HG02870 (cell line): ENCODE results near the gene COL27A1.
"Not testable (repeated sequence)": the region's sequence is repeated elsewhere in the genome, so short reads cannot be mapped to it uniquely, and the experiment has no call there.

Experiments
- ATAC-seq: cut with Tn5 transposase; IDR thresholded peaks from one replicate; pipeline ENCODE4 v1.9.1; 2021; ENCODE audit warnings: mild to moderate bottlenecking, moderate library complexity; ENCODE audit not compliant: unreplicated experiment

COL27A1 gene

DNA sequence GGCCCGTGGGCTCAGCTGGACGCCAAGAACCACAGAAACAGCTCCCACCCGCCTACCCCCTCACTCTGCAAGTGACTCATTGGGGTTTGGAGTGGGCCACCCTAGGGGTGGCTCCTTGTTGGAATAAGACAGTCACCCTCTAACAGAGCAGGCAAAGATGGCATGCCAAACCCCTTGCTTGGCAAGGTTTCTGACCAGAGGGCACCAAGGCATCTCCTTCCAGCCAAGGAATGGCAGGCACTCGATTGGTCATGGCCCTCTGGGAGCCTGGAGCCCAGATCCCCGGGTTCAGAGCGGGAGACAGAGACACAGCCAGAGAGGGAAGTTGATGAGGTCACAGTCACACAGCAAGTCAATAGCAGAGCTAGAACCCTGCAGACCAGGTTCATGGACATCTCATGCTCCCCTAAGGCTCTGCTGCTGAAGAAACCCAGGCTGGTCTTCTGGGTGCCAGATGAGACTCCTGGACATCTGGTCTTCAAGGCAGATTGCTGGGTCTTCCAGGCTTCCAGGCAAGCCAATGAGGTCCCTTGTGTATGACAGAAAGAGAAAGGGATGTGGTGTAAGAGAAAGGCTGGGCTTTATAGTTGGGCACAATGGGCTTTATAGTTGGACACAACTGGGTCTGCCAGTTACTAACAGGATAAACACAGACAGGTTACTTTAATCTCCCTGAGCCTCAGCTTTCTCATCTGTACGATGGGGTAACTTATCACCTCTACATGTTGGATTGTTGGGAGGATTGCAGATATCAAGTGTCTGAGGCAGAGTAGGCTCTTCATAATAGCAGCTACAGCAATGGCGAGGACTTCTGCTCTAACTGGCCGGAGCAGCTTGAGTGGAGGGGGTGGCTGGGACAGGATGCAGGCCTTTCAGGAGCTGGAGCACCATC, 33.0 kb upstream of the COL27A1 start:
- no peak for ATAC-seq

DNA sequence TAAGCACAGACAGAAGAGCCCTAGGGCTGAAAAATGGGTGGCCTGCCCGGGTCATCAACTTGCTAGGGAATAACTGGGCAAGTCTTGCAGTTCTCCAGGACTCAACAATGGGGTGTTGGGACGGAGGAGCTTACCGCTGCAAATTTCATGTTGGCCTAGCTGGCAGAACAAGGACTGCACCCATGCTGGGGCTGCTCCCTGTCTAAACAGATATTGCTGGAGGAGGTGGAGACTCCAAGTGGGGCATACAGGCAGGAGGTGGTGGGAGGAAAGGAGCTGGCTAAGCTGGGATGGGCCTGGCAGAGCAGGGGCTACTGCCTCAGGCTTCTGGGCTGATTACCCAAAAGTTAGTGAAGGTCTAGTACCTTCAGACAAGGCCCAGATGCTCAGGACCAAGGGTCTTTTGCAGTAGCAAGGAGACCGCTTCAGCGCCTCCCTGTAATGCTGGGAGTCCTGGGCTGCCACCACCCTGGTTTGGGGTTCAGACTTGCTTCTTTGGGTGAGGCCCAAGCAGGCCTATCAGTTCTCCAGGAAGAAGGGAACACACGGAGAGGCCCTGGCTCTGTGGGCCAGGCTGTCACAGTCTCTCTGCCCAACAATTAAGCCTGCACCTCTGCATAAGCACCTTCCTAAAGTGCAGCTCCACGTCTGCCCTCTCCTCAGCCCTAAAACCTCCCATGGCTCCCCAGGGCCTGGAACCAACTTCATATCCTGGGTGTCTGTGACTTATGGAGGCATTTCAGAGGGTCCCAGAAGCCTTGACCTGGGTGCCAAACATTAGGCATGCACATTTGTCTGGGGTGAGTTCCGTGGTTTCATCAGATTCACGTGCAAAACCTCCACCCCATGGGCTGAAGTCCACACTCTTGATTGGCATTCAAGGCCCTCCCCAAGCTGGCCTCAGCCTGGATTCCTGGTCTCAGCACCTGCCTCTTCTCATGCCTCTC, 32.0 kb upstream of the COL27A1 start:
- ATAC-seq = no peak

DNA sequence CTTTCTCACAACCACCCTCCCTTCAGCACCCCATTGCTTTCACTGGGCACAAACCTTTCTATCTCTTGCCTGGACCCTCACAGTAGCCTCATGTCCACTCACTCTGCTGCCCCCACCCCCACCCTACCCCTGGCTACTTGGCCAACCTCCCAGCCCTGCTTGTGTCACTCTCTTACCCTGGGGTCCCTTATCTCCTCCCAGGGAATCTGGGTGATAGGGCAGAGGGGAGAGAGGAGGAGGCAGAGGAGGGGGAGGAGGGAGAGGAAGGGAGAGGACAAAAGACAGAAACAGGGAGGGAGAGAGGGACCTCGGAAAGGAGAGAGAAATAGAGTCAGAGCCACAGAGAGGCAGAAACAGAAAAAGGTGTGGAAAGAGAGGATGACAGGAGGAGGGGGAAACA, 31.2 kb upstream of the COL27A1 start:
- ATAC-seq = no peak

DNA sequence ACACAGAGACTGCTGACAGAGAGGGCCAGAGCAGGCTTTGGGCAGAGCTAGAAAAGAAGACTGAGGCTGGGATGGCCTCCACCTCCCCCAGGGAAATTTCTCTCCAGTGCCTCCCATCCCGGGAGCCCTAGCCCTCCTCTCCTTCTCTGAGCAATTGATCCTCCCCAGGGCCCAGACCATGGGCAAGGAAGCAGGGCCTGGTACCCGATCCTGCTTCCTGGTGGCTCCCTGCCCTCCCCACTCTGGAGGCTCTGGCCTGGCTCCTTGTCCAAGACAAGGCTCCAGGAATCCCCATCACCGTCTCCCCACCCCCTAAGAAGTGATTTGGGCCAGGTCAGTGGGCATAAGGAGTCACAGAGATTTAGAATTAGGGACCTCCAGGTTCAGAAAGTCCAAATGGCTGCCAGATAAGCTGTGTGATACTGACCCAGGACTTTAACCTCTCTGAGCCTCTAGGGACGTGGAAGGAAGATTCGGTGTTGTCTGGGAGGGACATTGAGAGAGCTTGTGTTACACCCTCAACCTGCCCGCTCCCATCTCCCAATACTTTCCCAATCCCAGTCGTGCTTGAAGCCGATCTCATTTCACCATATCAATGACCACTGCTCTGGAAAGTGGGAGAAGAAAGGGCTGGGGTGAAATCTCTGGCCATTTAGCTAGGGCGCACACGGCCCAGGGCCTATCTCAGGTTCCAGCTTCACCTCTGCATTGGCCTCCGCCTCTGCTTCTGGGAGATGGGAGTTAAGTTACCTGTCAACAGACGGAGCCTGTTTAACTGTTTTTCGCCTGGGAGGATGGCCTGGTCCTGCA, 30.5 kb upstream of the COL27A1 start:
- ATAC-seq = no peak

DNA sequence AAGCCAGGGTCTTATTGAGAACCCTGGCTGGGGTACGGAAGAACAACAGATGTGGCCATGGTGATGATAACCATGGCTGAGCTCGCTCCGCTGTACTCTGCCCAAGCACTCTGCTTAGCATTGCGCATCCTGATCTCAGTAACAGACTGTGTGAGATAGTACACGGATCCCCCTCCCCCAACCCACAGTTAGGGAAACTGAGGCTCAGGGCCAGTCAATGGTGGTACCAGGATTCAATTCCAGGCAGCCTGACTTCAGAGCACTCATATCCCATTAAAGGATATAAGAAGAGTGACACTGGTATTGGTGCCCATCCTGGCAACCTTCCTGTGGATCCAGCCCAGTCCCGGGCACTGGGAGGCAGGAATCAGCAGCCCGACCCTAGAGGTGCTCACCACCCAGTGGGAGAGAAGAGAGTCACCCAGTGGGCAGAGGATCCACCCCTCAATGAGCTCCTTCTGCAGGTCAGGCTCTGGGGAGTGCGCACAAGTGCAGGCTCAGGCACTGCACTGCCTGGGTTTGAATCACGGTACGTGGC, 29.8 kb upstream of the COL27A1 start:
- no peak for ATAC-seq

DNA sequence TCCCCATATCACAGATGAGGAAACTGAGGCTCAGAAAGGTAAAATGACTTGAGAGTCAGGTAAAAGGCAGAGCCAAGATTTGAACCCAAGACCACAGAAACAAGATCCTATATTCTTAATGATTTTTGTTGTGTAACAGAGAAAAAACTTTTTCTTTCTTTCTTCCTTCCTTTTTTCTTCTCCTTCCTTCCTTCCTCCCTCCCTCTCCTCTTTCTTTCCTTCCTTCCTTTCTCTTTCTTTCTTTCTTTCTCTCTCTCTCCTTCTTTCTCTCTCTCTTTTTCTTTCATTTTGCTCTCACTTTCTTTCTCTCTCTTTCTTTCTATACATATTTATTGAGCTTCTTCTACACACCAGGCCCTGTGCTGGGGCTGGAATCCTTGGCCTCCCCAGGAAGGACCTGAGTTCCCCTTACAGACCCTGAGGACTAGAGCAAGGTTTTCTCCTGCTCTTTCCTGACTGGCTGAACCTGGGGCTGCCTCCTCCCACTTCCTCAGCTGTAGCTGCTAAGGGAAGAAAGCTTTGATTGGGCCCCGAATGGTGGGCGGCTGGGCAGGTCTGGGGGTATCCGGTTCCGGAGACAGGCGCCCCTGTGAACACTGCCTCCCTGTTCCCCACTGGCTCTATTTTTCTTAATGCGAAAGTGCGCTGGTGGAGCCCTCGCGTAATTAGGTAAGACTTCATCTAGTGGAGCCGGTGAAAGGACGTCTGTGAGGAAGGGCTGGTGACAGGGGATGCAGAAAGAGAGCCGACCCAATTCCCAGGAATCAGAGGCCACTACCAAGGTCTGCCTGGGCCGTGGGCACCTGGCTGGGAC, 28.9 kb upstream of the COL27A1 start:
- no peak for ATAC-seq

DNA sequence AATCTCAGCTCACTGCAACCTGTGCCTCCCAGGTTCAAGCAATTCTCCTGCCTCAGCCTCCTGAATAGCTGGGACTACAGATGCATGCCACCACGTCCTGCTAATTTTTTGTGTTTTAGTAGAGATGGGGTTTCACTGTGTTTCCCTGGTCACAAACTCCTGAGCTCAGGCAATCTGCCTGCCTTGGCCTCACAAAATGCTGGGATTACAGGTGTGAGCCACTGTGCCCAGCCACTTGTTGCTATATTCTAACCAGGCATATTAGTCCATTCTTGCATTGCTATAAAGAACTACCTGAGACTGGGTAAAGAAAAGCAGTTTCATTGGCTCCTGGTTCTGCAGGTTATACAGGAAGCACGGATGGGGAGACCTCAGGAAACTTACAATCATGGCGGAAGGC, 26.6 kb upstream of the COL27A1 start:
- not testable (repeated sequence) for ATAC-seq

DNA sequence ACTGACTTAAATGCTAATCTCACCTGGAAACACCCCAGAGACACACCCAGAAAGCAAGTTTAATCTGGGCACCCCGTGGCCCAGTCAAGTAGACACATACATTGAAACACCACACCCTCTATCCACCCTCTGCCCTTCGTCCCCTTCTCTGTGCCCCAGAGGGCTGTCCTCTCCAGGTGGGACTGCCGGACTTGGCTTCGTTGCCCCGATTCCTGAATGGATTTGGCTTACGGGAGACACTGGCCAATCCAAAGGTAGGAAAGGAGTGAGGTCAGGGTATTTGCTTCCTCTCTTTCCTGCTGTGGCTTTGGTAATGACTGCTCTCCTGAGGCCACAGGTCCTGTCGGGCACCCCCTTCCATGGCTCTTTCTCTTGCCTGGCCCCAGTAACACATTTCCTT, 25.2 kb upstream of the COL27A1 start:
- ATAC-seq = no peak

DNA sequence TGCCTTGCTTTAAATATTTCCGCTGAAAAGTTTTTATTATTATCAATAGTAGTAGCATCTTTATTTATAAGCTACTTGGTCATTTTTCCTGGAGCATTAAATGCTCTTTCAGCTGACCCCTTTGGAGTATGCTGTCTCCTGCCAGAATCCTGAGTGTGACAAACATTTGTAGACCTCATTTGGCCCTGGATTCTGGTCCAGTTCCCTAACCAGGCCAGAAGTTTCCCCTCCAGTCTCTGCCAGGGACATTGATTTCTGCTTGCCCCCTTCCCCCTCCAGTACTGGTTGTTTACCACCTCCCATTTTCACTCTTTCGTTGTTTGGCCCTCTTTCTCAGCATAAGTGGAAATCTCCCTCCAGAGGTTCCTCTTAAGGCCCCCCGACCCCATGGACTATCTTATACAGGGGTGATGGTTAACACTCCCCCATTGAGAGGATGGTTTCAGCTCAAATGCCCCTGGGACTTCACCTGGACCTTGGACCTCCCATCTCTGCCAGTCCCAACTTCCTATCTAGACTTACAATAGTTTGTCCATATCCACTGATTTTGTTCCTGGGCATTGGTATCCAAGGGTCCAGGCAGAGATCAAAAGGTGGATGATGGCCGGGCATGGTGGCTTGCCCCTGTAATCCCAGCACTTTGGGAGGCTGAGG, 24.6 kb upstream of the COL27A1 start:
- no peak for ATAC-seq

DNA sequence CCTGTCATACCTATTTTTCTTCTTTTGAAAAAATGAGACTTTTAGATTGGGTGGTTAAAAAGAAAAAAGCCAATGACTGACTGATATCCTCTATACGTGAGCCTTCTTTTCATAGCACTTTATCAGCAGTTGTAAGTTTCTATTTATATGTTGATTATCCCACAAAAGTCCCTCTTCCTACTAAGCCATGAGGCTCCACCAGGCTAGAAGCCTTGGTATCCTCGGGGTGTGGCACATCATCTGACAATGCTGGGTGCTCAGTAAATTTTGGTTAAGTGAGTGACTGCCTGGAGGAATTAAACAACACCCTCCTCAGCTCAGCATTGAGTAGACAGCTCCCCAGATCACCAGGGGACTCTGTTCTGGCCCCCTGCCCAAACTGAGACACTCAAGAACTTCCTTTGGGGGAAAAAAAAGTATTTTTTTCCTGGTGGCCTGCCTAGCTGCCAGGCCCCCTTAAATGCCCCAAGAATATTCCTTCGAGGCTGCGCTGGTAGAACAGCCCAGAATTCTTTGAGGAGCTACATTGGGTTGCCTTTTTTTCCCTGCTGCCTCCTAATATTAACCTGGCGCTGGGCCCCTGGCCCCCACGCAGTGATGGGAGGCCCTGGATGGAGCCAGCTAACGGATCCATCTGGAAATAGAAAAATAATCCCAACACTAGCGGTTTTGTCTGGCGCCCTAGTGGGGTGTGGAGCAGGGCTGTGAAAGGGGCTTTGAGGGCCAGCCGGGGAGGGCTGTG, 23.4 kb upstream of the COL27A1 start:
- no peak for ATAC-seq

DNA sequence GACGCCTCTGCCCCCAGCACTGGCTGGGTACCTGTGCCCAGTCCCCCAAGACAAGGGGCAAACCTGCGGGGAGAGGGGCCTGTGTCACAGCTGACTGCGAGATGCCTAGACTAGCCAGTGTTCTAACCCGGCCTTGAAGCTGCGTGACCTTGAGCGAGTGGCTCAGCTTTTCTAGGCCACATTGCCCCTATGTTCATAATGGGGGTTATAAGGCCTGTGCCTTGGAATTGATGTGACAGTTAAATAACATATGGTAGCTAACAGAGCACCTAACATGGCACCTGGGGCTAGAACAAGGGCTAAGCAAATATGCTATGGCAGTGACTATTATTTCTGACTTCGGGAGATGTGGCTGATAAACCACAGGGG, 22.8 kb upstream of the COL27A1 start:
- ATAC-seq = no peak

DNA sequence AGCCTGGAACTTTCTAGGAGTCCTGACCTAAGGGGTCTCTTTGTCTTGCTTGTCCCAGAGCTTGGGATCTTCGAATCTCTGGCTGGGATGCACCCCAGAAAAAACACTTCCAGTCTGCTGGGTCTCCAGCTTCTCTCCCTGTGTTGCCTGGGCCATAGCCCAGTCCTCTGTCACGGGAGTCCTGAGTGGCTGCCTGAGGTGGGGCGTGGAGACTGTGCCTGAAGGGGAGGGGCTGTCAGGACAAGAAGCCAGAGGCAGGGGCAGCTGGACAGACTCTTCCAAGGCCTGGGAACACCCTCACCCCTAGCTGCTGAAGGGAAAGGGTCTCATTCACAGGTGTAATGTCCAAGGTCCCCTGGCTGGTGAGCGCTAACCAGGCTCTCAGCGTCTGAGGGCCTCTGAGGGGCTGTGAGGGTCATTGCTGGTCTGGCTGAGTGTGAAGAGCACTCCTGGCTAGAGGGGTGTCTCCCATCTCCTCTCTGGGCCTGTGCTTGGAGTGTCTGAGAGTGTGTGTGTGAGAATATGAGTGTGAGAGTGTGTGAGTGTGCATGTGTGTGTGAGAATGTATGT, 20.4 kb upstream of the COL27A1 start:
- no peak for ATAC-seq

DNA sequence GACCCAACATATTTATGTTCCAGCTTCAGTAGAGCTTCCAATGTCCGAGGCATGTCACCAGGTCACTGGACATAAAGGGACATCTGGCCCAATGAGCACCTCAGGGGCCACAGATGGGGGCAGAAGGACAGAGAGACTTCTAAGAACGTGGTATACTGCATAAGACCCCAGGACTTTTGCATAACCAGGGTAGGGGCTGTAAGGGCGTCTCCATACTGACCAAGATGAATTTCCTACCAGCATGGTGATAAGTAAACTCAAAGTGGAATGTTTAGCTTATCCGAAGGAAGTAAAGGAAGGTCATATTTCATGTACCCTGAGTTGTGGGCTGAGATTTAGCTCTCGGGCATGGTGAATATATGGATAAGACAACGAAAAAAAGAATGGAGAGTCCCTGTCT, 17.5 kb upstream of the COL27A1 start:
- ATAC-seq = no peak

DNA sequence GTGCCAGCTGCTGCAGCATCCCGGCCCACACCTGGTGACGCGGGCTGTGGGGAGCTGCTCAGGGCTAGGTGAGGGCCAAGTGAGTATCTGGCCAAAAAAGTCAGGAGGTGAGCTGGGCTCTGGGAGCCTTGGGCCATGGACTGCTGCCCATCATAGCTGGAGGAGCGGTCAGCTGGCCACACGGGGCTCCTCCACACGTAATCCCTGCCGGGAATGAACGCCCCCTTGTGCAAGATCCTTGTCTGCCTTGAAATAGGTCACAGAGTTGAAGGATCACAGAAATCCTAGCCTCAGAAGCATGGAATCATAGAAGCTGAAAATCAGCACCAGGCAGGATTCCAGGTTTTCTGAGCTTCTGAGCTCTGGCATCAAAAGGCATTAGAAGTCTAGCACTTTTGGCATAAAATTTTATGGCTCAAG, 16.8 kb upstream of the COL27A1 start:
- no peak for ATAC-seq

DNA sequence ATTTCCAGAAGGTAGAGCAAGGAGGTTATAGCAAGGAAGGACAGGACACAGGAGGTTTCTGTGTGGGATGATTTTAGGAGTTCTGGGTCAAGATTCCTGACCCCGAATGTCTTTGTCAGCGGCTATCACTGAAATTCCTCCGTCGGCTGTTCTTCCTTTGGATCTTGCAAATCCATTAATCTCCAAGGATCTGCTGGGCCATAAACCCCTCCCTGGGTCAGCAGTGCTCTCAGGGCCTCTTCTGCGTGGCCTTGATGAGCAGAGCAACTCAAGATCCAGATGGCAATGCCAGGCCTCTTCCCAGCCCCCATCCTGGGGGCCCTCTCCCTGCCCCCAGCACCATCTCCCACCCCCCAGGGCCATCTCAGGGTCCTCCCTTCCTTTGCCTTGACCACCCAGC, 16.3 kb upstream of the COL27A1 start:
- ATAC-seq = no peak

DNA sequence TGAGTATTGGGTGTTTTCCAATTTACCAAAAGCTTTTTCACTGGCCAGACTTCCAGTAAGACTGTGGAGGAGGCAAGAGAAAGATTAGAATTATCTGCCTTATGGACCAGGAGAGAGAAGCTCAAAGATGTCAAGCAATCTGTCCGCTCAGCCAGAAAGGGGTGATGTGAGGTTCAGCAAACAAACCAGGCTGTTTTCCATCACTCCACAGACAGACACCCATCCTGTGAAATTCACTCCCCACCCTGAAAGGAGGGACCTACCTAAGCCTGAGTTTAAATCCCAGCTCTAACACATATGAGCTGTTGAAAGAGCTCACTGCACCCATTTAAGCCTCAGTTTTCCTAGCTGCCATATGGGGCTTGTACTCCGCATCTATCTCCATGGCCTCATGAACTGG, 14.9 kb upstream of the COL27A1 start:
- no peak for ATAC-seq

DNA sequence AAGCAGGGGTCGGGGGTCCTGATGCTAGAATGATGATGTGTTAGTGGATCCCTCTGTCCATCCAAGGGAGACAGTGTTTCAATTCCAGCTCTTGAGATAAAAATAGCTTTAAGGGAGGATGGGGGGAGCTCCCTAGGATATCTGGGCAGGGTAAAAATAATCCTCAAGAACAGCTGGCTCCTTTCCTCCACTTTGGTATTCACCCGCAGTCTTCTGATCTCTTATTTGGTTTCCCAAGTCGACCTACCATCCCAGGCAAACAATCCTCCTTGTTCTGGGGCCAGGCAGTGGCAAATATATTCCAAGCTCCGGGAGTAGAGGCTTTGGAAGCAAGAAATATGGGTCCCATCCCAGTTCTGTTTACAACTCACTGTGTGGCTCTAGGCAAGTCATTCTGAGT, 14.5 kb upstream of the COL27A1 start:
- no peak for ATAC-seq
